GM13976 (cell line): Measurements from ENCODE around the gene ANXA2R.
"Not testable (repeated sequence)": the region's sequence is repeated elsewhere in the genome, so short reads cannot be mapped to it uniquely, and the experiment has no call there.

Experiments
- DNase-seq: peaks from one replicate; pipeline ENCODE4 v3.0.0; 2012; ENCODE audit warnings: low spot score
- CTCF ChIP-seq: IDR thresholded peaks from 2 replicates; pipeline ENCODE4 v1.5.1; 2012; ENCODE audit warnings: borderline replicate concordance, mild to moderate bottlenecking; ENCODE audit not compliant: insufficient read depth; ENCODE audit errors: extremely low read depth, missing control alignments, control extremely low read depth
- in situ Hi-C: fragments of 300-500 bp; cut with MboI; formaldehyde crosslinking; loops from one replicate; pipeline ENCODE4 v1.12.0; 2022; ENCODE audit warnings: low sequenced_read_pairs, mixed read lengths, inconsistent platforms; ENCODE audit not compliant: unreplicated experiment

ANXA2R gene

GRCh38 chr5:43065387-43065947 is 25.3 kb upstream of the ANXA2R start:
- in situ Hi-C loops, result no loop called here
- DNase-seq, result no peak
- no peak for TF ChIP-seq CTCF

- in situ Hi-C loops, result no loop called here
- no peak for DNase-seq
- no peak for TF ChIP-seq CTCF
Measured at GRCh38 chr5:43063721-43064171, 23.6 kb upstream of the ANXA2R start.

- DNase-seq, result no peak
- in situ Hi-C loops, result no loop called here
- TF ChIP-seq CTCF, result no peak
Measured at GRCh38 chr5:43061352-43062075, 21.4 kb upstream of the ANXA2R start.

- in situ Hi-C loops, DNase-seq: not testable (repeated sequence)
Measured at GRCh38 chr5:43060020-43060419, 19.9 kb upstream of the ANXA2R start.

- in situ Hi-C loops, DNase-seq: not testable (repeated sequence)
Measured at GRCh38 chr5:43055098-43055497, 15.0 kb upstream of the ANXA2R start.

GRCh38 chr5:43051684-43052083 is 11.6 kb upstream of the ANXA2R start:
- in situ Hi-C loops, result no loop called here
- TF ChIP-seq CTCF, result no peak
- no peak for DNase-seq

GRCh38 chr5:43050384-43050783 is 10.3 kb upstream of the ANXA2R start:
- no peak for DNase-seq
- TF ChIP-seq CTCF, result no peak
- in situ Hi-C loops, result no loop called here
